NCI-H2196 (cell line): Measurements from ENCODE around the gene PRR33.
"Not testable (repeated sequence)": the region's sequence is repeated elsewhere in the genome, so short reads cannot be mapped to it uniquely, and the experiment has no call there.

Source experiments
- DNase-seq: peaks from one replicate; lab custom pipeline; 2025; ENCODE audit not compliant: unreplicated experiment; lab: John Stamatoyannopoulos, UW

The PRR33 gene

GRCh38 chr11:1878137-1879031 is 13.3 kb downstream of the PRR33 start:
- no peak for DNase-seq

- DNase-seq: peak; percentile 10
These were observed 14.2 kb downstream of the PRR33 start for GRCh38 chr11:1877211-1878136.

- no peak for DNase-seq
These were observed 15.2 kb downstream of the PRR33 start for GRCh38 chr11:1876361-1877063.

- DNase-seq: not testable (repeated sequence)
These were observed 15.8 kb downstream of the PRR33 start for GRCh38 chr11:1875851-1876301.

- no peak for DNase-seq
These were observed 16.4 kb downstream of the PRR33 start for GRCh38 chr11:1875093-1875850.

- DNase-seq: not testable (repeated sequence)
These were observed 17.1 kb downstream of the PRR33 start for GRCh38 chr11:1874441-1875092.

GRCh38 chr11:1873813-1874150 is 17.9 kb downstream of the PRR33 start:
- not testable (repeated sequence) for DNase-seq

- DNase-seq: no peak
These were observed 18.5 kb downstream of the PRR33 start for GRCh38 chr11:1873048-1873812.

- DNase-seq: no peak
These were observed 19.3 kb downstream of the PRR33 start for GRCh38 chr11:1872267-1872985.

GRCh38 chr11:1871531-1871930 is 20.2 kb downstream of the PRR33 start:
- DNase-seq: no peak

- DNase-seq: no peak
These were observed 20.8 kb downstream of the PRR33 start for GRCh38 chr11:1870721-1871466.

GRCh38 chr11:1870326-1870696 is 21.4 kb downstream of the PRR33 start:
- DNase-seq: no peak

GRCh38 chr11:1869427-1870325 is 22.0 kb downstream of the PRR33 start:
- no peak for DNase-seq

GRCh38 chr11:1868636-1869291 is 22.9 kb downstream of the PRR33 start:
- DNase-seq: no peak

GRCh38 chr11:1868056-1868635 is 23.5 kb downstream of the PRR33 start:
- DNase-seq: no peak

GRCh38 chr11:1867381-1867780 is 24.3 kb downstream of the PRR33 start:
- no peak for DNase-seq
